GM12801 (cell line): ENCODE results near the gene CD300LG.

Source experiments
- TF ChIP-seq, protein P1 (sequence below): IDR thresholded peaks from one replicate; pipeline ENCODE4 v1.5.1; 2011; ENCODE audit warnings: control low read depth; ENCODE audit not compliant: insufficient read length; ENCODE audit errors: extremely low read depth

CD300LG gene

GRCh38 chr17:43907998-43908721 is 61.2 kb downstream of the CD300LG start:
- TF ChIP-seq, protein P1, sequence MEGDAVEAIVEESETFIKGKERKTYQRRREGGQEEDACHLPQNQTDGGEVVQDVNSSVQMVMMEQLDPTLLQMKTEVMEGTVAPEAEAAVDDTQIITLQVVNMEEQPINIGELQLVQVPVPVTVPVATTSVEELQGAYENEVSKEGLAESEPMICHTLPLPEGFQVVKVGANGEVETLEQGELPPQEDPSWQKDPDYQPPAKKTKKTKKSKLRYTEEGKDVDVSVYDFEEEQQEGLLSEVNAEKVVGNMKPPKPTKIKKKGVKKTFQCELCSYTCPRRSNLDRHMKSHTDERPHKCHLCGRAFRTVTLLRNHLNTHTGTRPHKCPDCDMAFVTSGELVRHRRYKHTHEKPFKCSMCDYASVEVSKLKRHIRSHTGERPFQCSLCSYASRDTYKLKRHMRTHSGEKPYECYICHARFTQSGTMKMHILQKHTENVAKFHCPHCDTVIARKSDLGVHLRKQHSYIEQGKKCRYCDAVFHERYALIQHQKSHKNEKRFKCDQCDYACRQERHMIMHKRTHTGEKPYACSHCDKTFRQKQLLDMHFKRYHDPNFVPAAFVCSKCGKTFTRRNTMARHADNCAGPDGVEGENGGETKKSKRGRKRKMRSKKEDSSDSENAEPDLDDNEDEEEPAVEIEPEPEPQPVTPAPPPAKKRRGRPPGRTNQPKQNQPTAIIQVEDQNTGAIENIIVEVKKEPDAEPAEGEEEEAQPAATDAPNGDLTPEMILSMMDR = no peak

DNA sequence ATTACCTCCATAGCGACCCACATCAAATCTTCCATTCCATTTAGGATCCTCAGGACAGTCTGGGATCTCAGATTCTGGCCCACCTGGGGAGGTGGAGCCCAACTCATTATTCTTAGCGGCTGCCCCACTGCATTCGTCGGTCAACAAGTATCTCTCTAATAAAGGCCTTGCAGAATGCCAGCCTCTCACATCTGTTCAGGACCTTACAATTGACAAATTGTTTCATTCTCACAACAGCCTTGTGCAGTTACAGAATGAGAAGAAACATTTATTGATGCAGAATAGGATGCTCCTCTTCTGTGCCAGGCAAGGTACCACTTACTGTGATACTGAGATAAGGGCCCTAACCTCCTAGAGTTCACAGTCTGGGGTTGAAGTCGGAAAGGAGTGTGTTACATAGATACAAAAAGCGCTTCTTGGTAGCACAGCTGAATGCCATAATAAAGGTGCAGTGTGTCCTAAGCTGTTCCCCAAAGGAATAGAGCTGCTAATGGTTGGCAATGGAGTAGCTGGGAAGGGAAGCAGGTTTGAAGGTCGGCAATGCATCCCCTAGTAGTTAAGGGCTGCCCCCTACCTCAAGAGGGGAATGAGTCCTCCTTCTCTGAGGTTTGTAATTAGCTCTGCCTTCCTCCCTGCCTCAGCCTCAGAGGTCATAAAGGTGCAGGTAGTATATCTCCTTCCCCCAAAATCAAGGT is 62.7 kb downstream of the CD300LG start:
- TF ChIP-seq, protein P1 = no peak

DNA sequence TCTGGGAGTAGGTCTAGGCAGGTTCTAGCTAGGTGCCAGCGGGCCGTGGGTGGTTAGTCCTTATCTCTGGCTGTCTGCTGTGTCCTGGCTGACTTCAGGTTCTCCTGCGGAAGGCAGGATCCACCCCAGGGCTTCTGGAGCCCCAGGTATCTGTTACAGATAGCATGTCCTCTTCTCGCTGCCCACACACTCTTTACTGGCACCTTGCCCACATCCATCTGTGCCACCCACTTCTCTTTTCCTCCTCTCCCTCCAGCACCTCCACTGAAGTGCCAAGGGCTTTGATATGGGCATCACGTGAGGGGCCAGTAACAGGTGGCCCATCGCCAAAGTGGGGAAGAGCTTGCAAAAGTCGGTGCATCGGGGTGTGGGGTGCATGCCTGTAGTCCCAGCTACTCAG is 64.9 kb downstream of the CD300LG start:
- TF ChIP-seq, protein P1 = no peak

- TF ChIP-seq, protein P1 = no peak
Observed at GRCh38 chr17:43912635-43913304, 65.8 kb downstream of the CD300LG start.
